ENCODE results near the gene EFCAB10.
A peak's percentile ranks its signal among the peaks of the same experiment; 100 is the strongest.
"Not testable (repeated sequence)": the region's sequence is repeated elsewhere in the genome, so short reads cannot be mapped to it uniquely, and the experiment has no call there.

Gene EFCAB10

GRCh38 chr7:105581066-105581811 lies at the start of gene EFCAB10:
Gene EFCAB10, minus strand, starts transcription at chr7:105581493. Its CDS starts 30 bp downstream, at chr7:105581463.
- DNase-seq, result peak; percentile 47

- no peak for DNase-seq
These were observed 44.7 kb upstream of the EFCAB10 start for GRCh38 chr7:105625986-105626385.

GRCh38 chr7:105623906-105624305 lies 42.6 kb upstream of the EFCAB10 start:
- no peak for DNase-seq

GRCh38 chr7:105623378-105623777 lies 42.1 kb upstream of the EFCAB10 start:
- no peak for DNase-seq

- no peak for DNase-seq
These were observed 40.9 kb upstream of the EFCAB10 start for GRCh38 chr7:105622106-105622731.

- no peak for DNase-seq
These were observed 40.3 kb upstream of the EFCAB10 start for GRCh38 chr7:105621617-105622016.

GRCh38 chr7:105621176-105621575 lies 39.9 kb upstream of the EFCAB10 start:
- DNase-seq, result no peak

- DNase-seq, result no peak
These were observed 38.3 kb upstream of the EFCAB10 start for GRCh38 chr7:105619590-105619989.

GRCh38 chr7:105618016-105618296 lies 36.7 kb upstream of the EFCAB10 start:
- no peak for DNase-seq

- DNase-seq, result no peak
These were observed 36.2 kb upstream of the EFCAB10 start for GRCh38 chr7:105617280-105618015.

- no peak for DNase-seq
These were observed 33.1 kb upstream of the EFCAB10 start for GRCh38 chr7:105614341-105614840.

GRCh38 chr7:105613611-105614330 lies 32.5 kb upstream of the EFCAB10 start:
- no peak for DNase-seq

- no peak for DNase-seq
These were observed 31.5 kb upstream of the EFCAB10 start for GRCh38 chr7:105612806-105613205.

GRCh38 chr7:105611856-105612775 lies 30.8 kb upstream of the EFCAB10 start:
- no peak for DNase-seq

- no peak for DNase-seq
These were observed 29.1 kb upstream of the EFCAB10 start for GRCh38 chr7:105610165-105610930.

- DNase-seq, result no peak
These were observed 21.3 kb upstream of the EFCAB10 start for GRCh38 chr7:105602325-105603305.

GRCh38 chr7:105600720-105601550 lies 19.6 kb upstream of the EFCAB10 start:
- DNase-seq, result no peak

GRCh38 chr7:105599551-105599950 lies 18.3 kb upstream of the EFCAB10 start:
- DNase-seq, result no peak

- DNase-seq, result not testable (repeated sequence)
These were observed 17.8 kb upstream of the EFCAB10 start for GRCh38 chr7:105599080-105599479.

All from CD4-positive, alpha-beta T cell treated with Interleukin-17A for 4 hours (primary cell).